Liver (tissue), 9 donors: ENCODE results near the gene PPM1N. TPM values are rescaled to one million over a fixed set of nuclear protein-coding genes. Genes with fewer than 3 reads are reported as not detected.
A peak's percentile ranks its signal among the peaks of the same experiment; 100 is the strongest.

ENCODE experiments used
- DNase-seq: peaks from one replicate; pipeline ENCODE4 v3.0.0-alpha.2; 2017; ENCODE audit warnings: low spot score
- H3K27ac ChIP-seq, 2 donors: one replicate each; pipeline ENCODE4 v1.7.0; 2013; ENCODE audit warnings: inconsistent platforms in 2 of 2, low read length in 2 of 2, control low read depth in 1 of 2, low read depth in 1 of 2, mild to moderate bottlenecking in 1 of 2
- H3K27me3 ChIP-seq, 4 donors: one replicate each; pipeline versions ENCODE4 v1.6.1 to v1.7.0; 2013; ENCODE audit warnings: low read length in 3 of 4, inconsistent platforms in 1 of 4, mild to moderate bottlenecking in 1 of 4, moderate library complexity in 1 of 4; ENCODE audit not compliant: control insufficient read depth in 4 of 4, insufficient read depth in 4 of 4
- H3K36me3 ChIP-seq, 4 donors: one replicate each; pipeline versions ENCODE4 v1.6.1 to v1.7.0; 2013; ENCODE audit warnings: low read length in 3 of 4, mild to moderate bottlenecking in 3 of 4, low read depth in 1 of 4, moderate library complexity in 1 of 4; ENCODE audit not compliant: control insufficient read depth in 4 of 4, insufficient read depth in 3 of 4
- H3K4me1 ChIP-seq, 4 donors: one replicate each; pipeline versions ENCODE4 v1.6.1 to v1.7.0; 2013; ENCODE audit warnings: low read length in 3 of 4, mild to moderate bottlenecking in 3 of 4, moderate library complexity in 1 of 4; ENCODE audit not compliant: control insufficient read depth in 4 of 4, insufficient read depth in 4 of 4
- H3K4me3 ChIP-seq, 3 donors: one replicate each; pipeline versions ENCODE4 v1.6.1 to v1.7.0; 2013; ENCODE audit warnings: low read length in 3 of 3, control low read depth in 1 of 3, low read depth in 1 of 3, mild to moderate bottlenecking in 1 of 3
- H3K9ac ChIP-seq, 2 donors: one replicate each; pipeline ENCODE4 v1.7.0; 2013; ENCODE audit warnings: low read length in 2 of 2, mild to moderate bottlenecking in 2 of 2, moderate library complexity in 2 of 2, control low read depth in 1 of 2, low read depth in 1 of 2
- H3K9me3 ChIP-seq, 4 donors: one replicate each; pipeline versions ENCODE4 v1.6.1 to v1.7.0; 2013; ENCODE audit warnings: low read length in 3 of 4; ENCODE audit not compliant: control insufficient read depth in 4 of 4
- ATF3 ChIP-seq: IDR thresholded peaks from 2 replicates; pipeline ENCODE4 v1.6.1; 2016; ENCODE audit warnings: antibody characterized with exemption
- CTCF ChIP-seq: fragments of 150-350 bp; IDR thresholded peaks from 2 replicates; pipeline ENCODE4 v1.5.1; 2017; ENCODE audit warnings: improper control_type of control experiment, low read depth, low read length; ENCODE audit not compliant: missing input control
- EGR1 ChIP-seq, 2 donors: IDR thresholded peaks; 2 replicates each; pipeline ENCODE4 v1.6.1; 2016 to 2018; ENCODE audit warnings: antibody characterized with exemption in 2 of 2, low read depth in 2 of 2
- FOXA1 ChIP-seq: IDR thresholded peaks from 2 replicates; pipeline ENCODE4 v1.6.1; 2016; ENCODE audit warnings: antibody characterized with exemption
- FOXA2 ChIP-seq: IDR thresholded peaks from 2 replicates; pipeline ENCODE4 v1.6.1; 2016; ENCODE audit warnings: antibody characterized with exemption
- GABPA ChIP-seq, 2 donors: IDR thresholded peaks in 1 of 2; conservative IDR thresholded peaks in 1 of 2; 2 replicates each; pipeline ENCODE4 v1.6.1; 2016; ENCODE audit warnings: antibody characterized with exemption in 2 of 2, mild to moderate bottlenecking in 1 of 2, moderate library complexity in 1 of 2
- HNF4A ChIP-seq, 2 donors: conservative IDR thresholded peaks; 2 replicates each; pipeline ENCODE4 v1.6.1; 2016; ENCODE audit warnings: antibody characterized with exemption in 2 of 2, mild to moderate bottlenecking in 2 of 2
- HNF4G ChIP-seq: IDR thresholded peaks from 2 replicates; pipeline ENCODE4 v1.6.1; 2016; ENCODE audit warnings: antibody characterized with exemption
- JUND ChIP-seq, 2 donors: IDR thresholded peaks; 2 replicates each; pipeline ENCODE4 v1.6.1; 2016; ENCODE audit warnings: antibody characterized with exemption in 2 of 2
- MAX ChIP-seq: IDR thresholded peaks from 2 replicates; pipeline ENCODE4 v1.6.1; 2016; ENCODE audit warnings: antibody characterized with exemption
- NR2F2 ChIP-seq: IDR thresholded peaks from 2 replicates; pipeline ENCODE4 v1.6.1; 2016; ENCODE audit warnings: antibody characterized with exemption
- RAD21 ChIP-seq, 2 donors: IDR thresholded peaks; 2 replicates each; pipeline ENCODE4 v1.6.1; 2016; ENCODE audit warnings: antibody characterized with exemption in 2 of 2, mild to moderate bottlenecking in 2 of 2
- REST ChIP-seq: IDR thresholded peaks from 2 replicates; pipeline ENCODE4 v1.6.1; 2016; ENCODE audit warnings: antibody characterized with exemption, mild to moderate bottlenecking
- RXRA ChIP-seq, 2 donors: IDR thresholded peaks; 2 replicates each; pipeline ENCODE4 v1.6.1; 2017 to 2018; ENCODE audit warnings: antibody characterized with exemption in 2 of 2, mild to moderate bottlenecking in 1 of 2
- SP1 ChIP-seq: IDR thresholded peaks from 2 replicates; pipeline ENCODE4 v1.6.1; 2018; ENCODE audit warnings: antibody characterized with exemption, mild to moderate bottlenecking
- TAF1 ChIP-seq: conservative IDR thresholded peaks from 2 replicates; pipeline ENCODE4 v1.6.1; 2016; ENCODE audit warnings: antibody characterized with exemption, mild to moderate bottlenecking
- YY1 ChIP-seq: IDR thresholded peaks from 2 replicates; pipeline ENCODE4 v1.6.1; 2016; ENCODE audit warnings: antibody characterized with exemption, mild to moderate bottlenecking
- ZBTB33 ChIP-seq: IDR thresholded peaks from 2 replicates; pipeline ENCODE4 v1.6.1; 2016; ENCODE audit warnings: antibody characterized with exemption
- WGBS: extraction: QIAGEN DNeasy Blood & Tissue Kit; methylation state at CpG from one replicate; pipeline ENCODE4 v1.1.7; 2013; 5-methylcytosine and 5-hydroxymethylcytosine counted together
- polyA plus RNA-seq, 2 donors: library from polyadenylated mRNA; stranded (reverse) in 1 of 2; unstranded in 1 of 2; fragments of 200-250 nt in 1 of 2; fragments of >200 nt in 1 of 2; fragmentation: Nextera tagmentation in 1 of 2; extraction: Ambion mirVana in 1 of 2; gene quantifications; one replicate each; pipeline versions ENCODE4 v1.2.1 to v1.2.3, GENCODE V29; 2013 to 2015
- total RNA-seq, 2 donors: library from RNA; depleted of rRNA; stranded (reverse); fragments of >200 nt; gene quantifications; one replicate each; pipeline ENCODE4 v1.2.3, GENCODE V29; 2014
- donor health status: healthy.
- donor health status: healthy.
- donor health status: healthy.
- donor health status: healthy.
- donor health status: healthy.

PPM1N gene
- total and polyA plus RNA-seq, 4 donors, result 0.17 to 1.5 (median 0.47) TPM

GRCh38 chr19:45451850-45452387, 46.3 kb upstream of the PPM1N start:
- H3K9me3 ChIP-seq, result no peaks in the 10 kb centered on the region
- TF ChIP-seq RXRA (IDR thresholded peaks at IDR 0.05), result no peak
- no peak for TF ChIP-seq CTCF
- no peak for TF ChIP-seq RAD21 (IDR thresholded peaks at IDR 0.05)
- no peak for TF ChIP-seq EGR1 (IDR thresholded peaks at IDR 0.05; ENCODE audit: low read depth in 2 of 2)
- TF ChIP-seq FOXA1, result no peak
- TF ChIP-seq REST, result no peak
- no peak for TF ChIP-seq HNF4G
- no peak for TF ChIP-seq ZBTB33
- TF ChIP-seq SP1, result no peak
- TF ChIP-seq ATF3, result no peak
- TF ChIP-seq FOXA2, result no peak
- no peak for TF ChIP-seq NR2F2
- no peak for TF ChIP-seq HNF4A (conservative IDR thresholded peaks at IDR 0.05)
- TF ChIP-seq JUND (IDR thresholded peaks at IDR 0.05), result no peak
- no peak for TF ChIP-seq TAF1
- TF ChIP-seq YY1, result no peak
- no peak for TF ChIP-seq GABPA (IDR thresholded peaks at IDR 0.05 in 1 of 2, conservative IDR thresholded peaks at IDR 0.05 in 1 of 2)
- no peak for TF ChIP-seq MAX
- no peak for DNase-seq
- H3K4me1 ChIP-seq, result peaks cover 0 to 15% (median 6%) of the 10 kb centered on the region in 4 donors
- H3K27ac ChIP-seq, result peak overlapping the region in 1 of 2 donors; percentile 36
- 80% methylated on average over 12 of the region's 12 CpGs for WGBS
- H3K9ac ChIP-seq, result no peak overlapping the region
- no peaks in the 10 kb centered on the region for H3K27me3 ChIP-seq
- H3K36me3 ChIP-seq, result no peaks in the 10 kb centered on the region
- no peak overlapping the region for H3K4me3 ChIP-seq
